Kidney (tissue), 14 donors: ENCODE data around the gene PPM1H. TPM values are rescaled to one million over a fixed set of nuclear protein-coding genes. Genes with fewer than 3 reads are reported as not detected.
"Not testable (repeated sequence)": the region's sequence is repeated elsewhere in the genome, so short reads cannot be mapped to it uniquely, and the experiment has no call there.

Source experiments
- DNase-seq, 5 donors: peaks; one replicate each; pipeline ENCODE4 v3.0.0-alpha.2; 2013 to 2020
- FAIRE-seq: peaks from 2 replicates; lab custom pipeline; 2012; peaks lifted over from hg19 to GRCh38; lab: Jason Lieb, UNC
- H3K27ac ChIP-seq, 2 donors: one replicate each; pipeline ENCODE4 v1.7.0; 2013; ENCODE audit warnings: low read depth in 2 of 2, low read length in 2 of 2, inconsistent platforms in 1 of 2
- H3K27me3 ChIP-seq: one replicate; pipeline ENCODE4 v1.7.1; 2013; ENCODE audit warnings: low read length, inconsistent platforms; ENCODE audit not compliant: control insufficient read depth, insufficient read depth
- H3K36me3 ChIP-seq, 3 donors: one replicate each; pipeline versions ENCODE4 v1.7.0 to v1.7.1; 2013; ENCODE audit warnings: low read length in 3 of 3, control low read depth in 1 of 3, inconsistent platforms in 1 of 3; ENCODE audit not compliant: insufficient read depth in 3 of 3, control insufficient read depth in 2 of 3
- H3K4me1 ChIP-seq, 3 donors: one replicate each; pipeline versions ENCODE4 v1.7.0 to v1.7.1; 2013; ENCODE audit warnings: low read length in 3 of 3, inconsistent platforms in 1 of 3, low read depth in 1 of 3; ENCODE audit not compliant: control insufficient read depth in 2 of 3, insufficient read depth in 2 of 3
- H3K4me3 ChIP-seq, 3 donors: one replicate each; pipeline versions ENCODE4 v1.7.0 to v1.8.1; 2013; ENCODE audit warnings: low read length in 3 of 3, control low read depth in 1 of 3, inconsistent platforms in 1 of 3
- H3K9ac ChIP-seq, 3 donors: one replicate each; pipeline versions ENCODE4 v1.7.0 to v1.7.1; 2013; ENCODE audit warnings: low read length in 3 of 3, control low read depth in 1 of 3, inconsistent platforms in 1 of 3
- H3K9me3 ChIP-seq, 3 donors: one replicate each; pipeline versions ENCODE4 v1.7.0 to v1.7.1; 2013; ENCODE audit warnings: low read length in 3 of 3, control low read depth in 1 of 3, inconsistent platforms in 1 of 3; ENCODE audit not compliant: control insufficient read depth in 2 of 3, insufficient read depth in 1 of 3
- intact Hi-C: fragments of 100-400 bp; cut with DNase I; formaldehyde crosslinking; loops from one replicate; pipeline ENCODE4 v1.11.1; 2022
- polyA plus RNA-seq: library from polyadenylated mRNA; stranded (reverse); fragments of 350-450 nt; fragmentation: Illumina TruSeq; extraction: RNeasy Lipid Tissue Mini Kit (QIAGEN cat#74804); gene quantifications from one replicate; pipeline ENCODE4 v1.2.3, GENCODE V29; 2014; ENCODE audit warnings: low read depth, low replicate concordance; ENCODE audit not compliant: insufficient read depth
- total RNA-seq: library from RNA; stranded (reverse); fragmentation: NEBNext Ultra II Directional; extraction: Animal tissue kit (Norgen Biotek cat#: 25700); gene quantifications from one replicate; pipeline ENCODE4 v1.2.1, GENCODE V29; 2021
- TF ChIP-seq, protein P1 (sequence below): IDR thresholded peaks from 3 replicates; pipeline ENCODE4 v1.5.1; 2012; ENCODE audit warnings: mild to moderate bottlenecking, moderate library complexity, borderline replicate concordance; ENCODE audit not compliant: insufficient read depth; ENCODE audit errors: extremely low read depth
- donor health status: control.
- donor health status: control.
- donor health status: control.
- donor health status: control.
- donor health status: control.
- donor health status: DM: yes; HTN: yes; CAD: no.
- donor health status: Normal renal cell carcinoma (clear cell type).

PPM1H gene
- total and polyA plus RNA-seq, 2 donors from 2014 or later, result 8.7 to 25.0 TPM

DNA sequence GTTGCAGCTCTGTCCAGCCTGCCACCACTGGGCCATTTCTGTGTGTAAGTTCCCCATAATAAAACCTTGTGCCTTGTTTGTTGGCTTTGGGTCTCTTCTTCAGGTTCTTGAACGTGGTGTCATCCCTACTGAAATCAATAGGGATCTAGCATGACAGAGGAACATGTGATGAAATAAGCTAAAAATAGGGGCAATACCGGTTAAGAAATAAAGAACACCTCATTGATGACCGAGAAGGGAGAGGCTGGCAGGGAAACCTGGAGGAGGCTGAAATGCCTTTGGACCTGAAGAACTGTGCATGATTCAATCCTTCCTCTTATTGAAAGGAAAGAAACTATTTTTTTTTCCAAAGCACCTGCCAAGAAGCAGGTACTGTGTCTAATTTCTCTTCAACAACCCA lies 172.3 kb downstream of the PPM1H start:
- no peaks in the 10 kb centered on the region for H3K9me3 ChIP-seq
- DNase-seq (no peak), FAIRE-seq (no peak)
- TF ChIP-seq, protein P1, sequence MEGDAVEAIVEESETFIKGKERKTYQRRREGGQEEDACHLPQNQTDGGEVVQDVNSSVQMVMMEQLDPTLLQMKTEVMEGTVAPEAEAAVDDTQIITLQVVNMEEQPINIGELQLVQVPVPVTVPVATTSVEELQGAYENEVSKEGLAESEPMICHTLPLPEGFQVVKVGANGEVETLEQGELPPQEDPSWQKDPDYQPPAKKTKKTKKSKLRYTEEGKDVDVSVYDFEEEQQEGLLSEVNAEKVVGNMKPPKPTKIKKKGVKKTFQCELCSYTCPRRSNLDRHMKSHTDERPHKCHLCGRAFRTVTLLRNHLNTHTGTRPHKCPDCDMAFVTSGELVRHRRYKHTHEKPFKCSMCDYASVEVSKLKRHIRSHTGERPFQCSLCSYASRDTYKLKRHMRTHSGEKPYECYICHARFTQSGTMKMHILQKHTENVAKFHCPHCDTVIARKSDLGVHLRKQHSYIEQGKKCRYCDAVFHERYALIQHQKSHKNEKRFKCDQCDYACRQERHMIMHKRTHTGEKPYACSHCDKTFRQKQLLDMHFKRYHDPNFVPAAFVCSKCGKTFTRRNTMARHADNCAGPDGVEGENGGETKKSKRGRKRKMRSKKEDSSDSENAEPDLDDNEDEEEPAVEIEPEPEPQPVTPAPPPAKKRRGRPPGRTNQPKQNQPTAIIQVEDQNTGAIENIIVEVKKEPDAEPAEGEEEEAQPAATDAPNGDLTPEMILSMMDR, result no peak
- no peaks in the 10 kb centered on the region for H3K36me3 ChIP-seq
- H3K27ac ChIP-seq, result no peak overlapping the region
- intact Hi-C loops, result no loop called here
- H3K4me1 ChIP-seq, result peaks cover 2 to 37% (median 9%) of the 10 kb centered on the region in 3 donors
- H3K27me3 ChIP-seq, result no peaks in the 10 kb centered on the region
- no peak overlapping the region for H3K9ac ChIP-seq
- H3K4me3 ChIP-seq, result no peak overlapping the region

DNA sequence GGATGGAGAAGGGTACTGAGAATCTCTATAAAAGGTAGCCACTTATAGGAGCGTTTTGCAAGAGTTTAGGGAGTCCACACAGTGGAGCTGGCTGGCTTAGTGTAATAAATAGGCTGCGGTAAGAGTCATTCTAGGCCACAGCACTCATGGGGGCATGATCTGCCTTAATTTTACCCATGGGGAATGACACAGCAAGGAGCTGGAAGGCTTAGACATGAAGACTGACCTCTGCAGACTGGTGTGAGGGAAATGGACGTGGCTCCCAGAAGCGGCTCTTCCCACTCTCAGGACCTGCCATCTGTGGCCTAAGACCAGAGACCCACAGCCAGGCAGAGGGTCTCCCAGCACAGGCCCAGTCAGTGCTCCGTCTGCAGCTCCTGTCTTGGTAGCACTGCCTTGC lies 173.3 kb downstream of the PPM1H start:
- no peaks in the 10 kb centered on the region for H3K27me3 ChIP-seq
- H3K4me1 ChIP-seq, result peaks cover 2 to 37% (median 9%) of the 10 kb centered on the region in 3 donors
- no peak for FAIRE-seq
- H3K27ac ChIP-seq, result peak overlapping the region; percentile 12 to 78
- DNase-seq, result no peak
- H3K9ac ChIP-seq, result peak overlapping the region in 1 of 3 donors; percentile 22
- H3K4me3 ChIP-seq, result no peak overlapping the region
- H3K9me3 ChIP-seq, result no peaks in the 10 kb centered on the region
- intact Hi-C loops, result no loop called here
- H3K36me3 ChIP-seq, result no peaks in the 10 kb centered on the region
- TF ChIP-seq, protein P1, result no peak

DNA sequence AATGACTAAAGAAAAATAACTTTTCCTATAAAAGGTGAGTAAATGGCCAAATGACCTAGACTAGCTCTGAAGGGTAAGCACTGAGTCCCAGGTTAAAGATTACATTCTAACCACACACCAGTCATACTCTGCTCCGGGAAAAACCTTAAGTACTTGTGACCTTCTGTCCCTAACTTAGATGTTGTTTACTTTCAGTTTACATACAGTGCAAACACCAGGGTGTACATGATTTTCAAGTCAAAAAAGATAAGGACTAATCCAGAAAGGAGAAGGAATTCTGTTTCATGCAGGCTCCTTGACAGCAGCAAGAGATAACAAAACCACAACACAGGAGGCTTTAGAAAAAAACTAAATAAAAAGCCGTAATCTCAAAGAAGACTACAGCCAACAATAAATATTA lies 174.2 kb downstream of the PPM1H start:
- FAIRE-seq (peak; percentile 87), DNase-seq (no peak)
- Histone ChIP-seq H3K27ac (peak overlapping the region; percentile 68 to 78), H3K36me3 (no peaks in the 10 kb centered on the region), H3K4me1 (peaks cover 2 to 37% (median 9%) of the 10 kb centered on the region in 3 donors), H3K9me3 (no peaks in the 10 kb centered on the region), H3K4me3 (no peak overlapping the region), H3K27me3 (no peaks in the 10 kb centered on the region), H3K9ac (no peak overlapping the region)
- intact Hi-C loops, result no loop called here
- TF ChIP-seq, protein P1, result no peak

DNA sequence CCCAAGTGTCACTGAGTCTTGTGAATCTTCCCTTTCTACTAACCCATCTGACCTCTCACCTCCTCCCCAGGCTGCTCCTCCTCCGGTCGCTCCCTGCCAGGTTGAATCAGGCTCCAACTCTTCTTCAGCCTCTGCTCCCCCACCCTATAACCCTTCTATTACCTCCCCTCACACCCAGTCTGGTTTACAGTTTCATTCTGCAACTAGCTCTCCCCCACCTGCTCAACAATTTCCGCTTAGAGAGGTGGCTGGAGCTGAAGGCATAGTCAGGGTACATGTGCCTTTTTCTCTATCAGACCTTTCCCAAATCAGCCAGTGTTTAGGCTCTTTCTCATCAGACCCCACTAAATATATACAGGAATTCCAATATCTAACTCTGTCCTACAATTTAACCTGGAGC lies 174.6 kb downstream of the PPM1H start:
- Histone ChIP-seq H3K4me1 (peaks cover 2 to 37% (median 9%) of the 10 kb centered on the region in 3 donors), H3K27ac (peak overlapping the region; percentile 68 to 78)
- intact Hi-C loops, H3K27me3 ChIP-seq, H3K9ac ChIP-seq, H3K36me3 ChIP-seq, H3K9me3 ChIP-seq, FAIRE-seq, H3K4me3 ChIP-seq: not testable (repeated sequence)
- peak in 3 of 5 donors; percentile 25 to 61 (median 61) for DNase-seq
